Panc1 (cell line): Measurements from ENCODE around the gene EMX2. TPM values are rescaled to one million over a fixed set of nuclear protein-coding genes. Genes with fewer than 3 reads are reported as not detected.

ENCODE experiments used
- ATAC-seq: fragments of 200-7000 bp; cut with Tn5 transposase; 2 replicates; pipeline ENCODE4 v1.9.1; 2020; ENCODE audit warnings: mild to moderate bottlenecking, moderate library complexity
- BruUV-seq: library from RNA; stranded (reverse); fragments of 400-500 nt; replicated peaks from 2 replicates; lab custom pipeline; 2021; lab: Mats Ljungman, UMichigan
- CTCF ChIA-PET: fragments of 300-600 bp; sonication (Branson Sonifier 250); formaldehyde crosslinking; loops from one replicate; lab custom pipeline; 2022; ENCODE audit warnings: antibody characterized with exemption; lab: Charles Lee
- POLR2A ChIA-PET: fragments of 300-600 bp; sonication (Branson Sonifier 250); formaldehyde crosslinking; loops from one replicate; lab custom pipeline; 2022; ENCODE audit warnings: antibody characterized with exemption; lab: Charles Lee
- DNase-seq: peaks from one replicate; pipeline ENCODE4 v3.0.0-alpha.2; 2010; ENCODE audit warnings: low read depth, low spot score
- H3K27ac ChIP-seq: 2 replicates; pipeline ENCODE4 v1.5.1; 2011; ENCODE audit warnings: mild to moderate bottlenecking, low read length, inconsistent platforms
- H3K27me3 ChIP-seq: fragments of 200-500 bp; sonication (Bioruptor generic); 2 replicates; pipeline ENCODE4 v1.6.0; 2014; ENCODE audit warnings: low read length, inconsistent platforms; ENCODE audit not compliant: control insufficient read depth, insufficient read depth
- H3K36me3 ChIP-seq: fragments of 200-500 bp; sonication (Bioruptor generic); 2 replicates; pipeline ENCODE4 v1.5.1; 2014; ENCODE audit warnings: inconsistent platforms, mild to moderate bottlenecking, low read length, moderate library complexity; ENCODE audit not compliant: control insufficient read depth, insufficient read depth
- H3K4me1 ChIP-seq: 2 replicates; pipeline ENCODE4 v1.5.1; 2011; ENCODE audit warnings: inconsistent platforms, mild to moderate bottlenecking, low read length, moderate library complexity; ENCODE audit not compliant: control insufficient read depth, insufficient read depth
- H3K4me3 ChIP-seq, 2 experiments: 2 replicates each; pipeline ENCODE4 v1.5.1; 2011 to 2012; ENCODE audit warnings: low read depth in 2 of 2, low read length in 2 of 2, mild to moderate bottlenecking in 2 of 2, inconsistent platforms in 1 of 2, moderate library complexity in 1 of 2
- H3K9me3 ChIP-seq: fragments of 200-500 bp; sonication (Bioruptor generic); 2 replicates; pipeline ENCODE4 v1.5.1; 2014; ENCODE audit warnings: low read depth, mild to moderate bottlenecking, inconsistent platforms, low read length, moderate library complexity; ENCODE audit not compliant: control insufficient read depth, insufficient read depth
- CTCF ChIP-seq: fragments of 450-650 bp; IDR thresholded peaks from 2 replicates; pipeline ENCODE4 v1.5.1; 2017; ENCODE audit warnings: mild to moderate bottlenecking
- POLR2AphosphoS5 ChIP-seq: IDR thresholded peaks from 2 replicates; pipeline ENCODE4 v1.6.1; 2012; ENCODE audit warnings: mild to moderate bottlenecking, low read depth, low read length, moderate library complexity
- REST ChIP-seq, 2 experiments: IDR thresholded peaks; 2 replicates each; pipeline ENCODE4 v1.6.1; 2011 to 2012; ENCODE audit warnings: low read depth in 2 of 2, control low read depth in 1 of 2, low read length in 1 of 2, mild to moderate bottlenecking in 1 of 2, moderate library complexity in 1 of 2; ENCODE audit not compliant: insufficient read depth in 1 of 2
- SIN3A ChIP-seq: IDR thresholded peaks from 2 replicates; pipeline ENCODE4 v1.6.1; 2012; ENCODE audit warnings: low read depth, mild to moderate bottlenecking, low read length, moderate library complexity, borderline replicate concordance; ENCODE audit not compliant: insufficient read depth
- TCF7L2 ChIP-seq: IDR thresholded peaks from 2 replicates; pipeline ENCODE4 v1.6.1; 2011; ENCODE audit warnings: mild to moderate bottlenecking, low read depth, low read length, inconsistent platforms
- in situ Hi-C: cut with HindIII; loops from 2 replicates; pipeline ENCODE4 v1.10.0; 2016; ENCODE audit warnings: low sequenced_read_pairs, low pct_unique_long_range_greater_than_20kb
- intact Hi-C: fragments of 100-400 bp; cut with micrococcal nuclease; formaldehyde crosslinking; loops from one replicate; pipeline ENCODE4 v1.10.0; 2022; ENCODE audit not compliant: unreplicated experiment
- total RNA-seq: library from RNA; stranded (reverse); gene quantifications from one replicate; pipeline ENCODE4 v1.2.1, GENCODE V29; 2021; ENCODE audit not compliant: unreplicated experiment

Gene EMX2
- total RNA-seq, 1 experiment from 2014 or later, result not detected

- no TSS peak for BruUV-seq
- Histone ChIP-seq H3K4me3 (no peak overlapping the region), H3K36me3 (no peaks in the 10 kb centered on the region), H3K4me1 (no peaks in the 10 kb centered on the region), H3K9me3 (no peaks in the 10 kb centered on the region), H3K27ac (no peak overlapping the region), H3K27me3 (peaks cover 26% of the 10 kb centered on the region)
- POLR2A ChIA-PET, result no interaction called here
- DNase-seq (no peak), ATAC-seq (no peak)
- CTCF ChIA-PET, result no interaction called here
- intact Hi-C loops, result no loop called here
- in situ Hi-C loops, result no loop called here
- no peak for TF ChIP-seq REST (IDR thresholded peaks at IDR 0.05; ENCODE audit: insufficient read depth in 1 of 2, low read depth in 2 of 2, low read length in 1 of 2)
- no peak for TF ChIP-seq POLR2AphosphoS5
- TF ChIP-seq CTCF, result no peak
- no peak for TF ChIP-seq TCF7L2
- TF ChIP-seq SIN3A, result no peak
These were observed 23.3 kb upstream of the EMX2 start for GRCh38 chr10:117519286-117519685.

GRCh38 chr10:117519879-117520278, 22.7 kb upstream of the EMX2 start:
- BruUV-seq, result no TSS peak
- no peak for TF ChIP-seq SIN3A
- no peak for TF ChIP-seq REST (IDR thresholded peaks at IDR 0.05; ENCODE audit: insufficient read depth in 1 of 2, low read depth in 2 of 2, low read length in 1 of 2)
- TF ChIP-seq CTCF, result no peak
- TF ChIP-seq POLR2AphosphoS5, result no peak
- no peak for TF ChIP-seq TCF7L2
- H3K36me3 ChIP-seq, result no peaks in the 10 kb centered on the region
- no peak for ATAC-seq
- H3K9me3 ChIP-seq, result no peaks in the 10 kb centered on the region
- H3K4me3 ChIP-seq, result no peak overlapping the region
- in situ Hi-C loops, result no loop called here
- no peak for DNase-seq
- peaks cover 26% of the 10 kb centered on the region for H3K27me3 ChIP-seq
- no peak overlapping the region for H3K27ac ChIP-seq
- no peaks in the 10 kb centered on the region for H3K4me1 ChIP-seq
- intact Hi-C loops, result no loop called here
- POLR2A ChIA-PET, result no interaction called here
- CTCF ChIA-PET, result no interaction called here
